ENCODE data around the gene GRM7.

DNA sequence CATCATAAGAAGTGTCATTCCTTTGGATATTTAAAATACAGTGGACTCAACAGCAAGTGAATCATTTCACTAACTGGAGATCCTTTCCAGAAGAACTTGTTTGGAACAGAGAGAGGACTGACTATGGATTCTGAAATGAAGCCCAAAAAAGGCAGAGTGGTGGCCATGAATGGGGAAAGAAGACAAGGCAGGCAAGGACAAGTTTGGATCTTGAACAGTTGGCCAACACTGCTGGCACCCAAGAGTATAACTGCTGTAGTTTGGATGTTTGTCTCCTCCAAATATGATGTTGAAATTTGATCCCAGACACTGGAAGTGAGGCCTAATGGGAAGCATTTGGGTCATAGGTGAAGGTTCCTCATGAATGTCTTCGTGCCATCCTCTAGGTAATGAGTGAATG, 686.9 kb downstream of the GRM7 start:
- TF ChIP-seq, protein P1, sequence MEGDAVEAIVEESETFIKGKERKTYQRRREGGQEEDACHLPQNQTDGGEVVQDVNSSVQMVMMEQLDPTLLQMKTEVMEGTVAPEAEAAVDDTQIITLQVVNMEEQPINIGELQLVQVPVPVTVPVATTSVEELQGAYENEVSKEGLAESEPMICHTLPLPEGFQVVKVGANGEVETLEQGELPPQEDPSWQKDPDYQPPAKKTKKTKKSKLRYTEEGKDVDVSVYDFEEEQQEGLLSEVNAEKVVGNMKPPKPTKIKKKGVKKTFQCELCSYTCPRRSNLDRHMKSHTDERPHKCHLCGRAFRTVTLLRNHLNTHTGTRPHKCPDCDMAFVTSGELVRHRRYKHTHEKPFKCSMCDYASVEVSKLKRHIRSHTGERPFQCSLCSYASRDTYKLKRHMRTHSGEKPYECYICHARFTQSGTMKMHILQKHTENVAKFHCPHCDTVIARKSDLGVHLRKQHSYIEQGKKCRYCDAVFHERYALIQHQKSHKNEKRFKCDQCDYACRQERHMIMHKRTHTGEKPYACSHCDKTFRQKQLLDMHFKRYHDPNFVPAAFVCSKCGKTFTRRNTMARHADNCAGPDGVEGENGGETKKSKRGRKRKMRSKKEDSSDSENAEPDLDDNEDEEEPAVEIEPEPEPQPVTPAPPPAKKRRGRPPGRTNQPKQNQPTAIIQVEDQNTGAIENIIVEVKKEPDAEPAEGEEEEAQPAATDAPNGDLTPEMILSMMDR (IDR thresholded peaks at IDR 0.05): no peak
- TF ChIP-seq POLR2A (IDR thresholded peaks at IDR 0.05): no peak
